DLD1 (cell line): Measurements from ENCODE around the gene FRMD8.
"Not testable (repeated sequence)": the region's sequence is repeated elsewhere in the genome, so short reads cannot be mapped to it uniquely, and the experiment has no call there.

ENCODE experiments used
- in situ Hi-C: cut with HindIII; loops from 2 replicates; pipeline ENCODE4 v1.10.0; 2017; ENCODE audit warnings: low sequenced_read_pairs

Gene FRMD8

GRCh38 chr11:65446446-65447277 is 60.2 kb downstream of the FRMD8 start:
- in situ Hi-C loops: no loop called here

- in situ Hi-C loops: no loop called here
Observed at GRCh38 chr11:65448074-65448417, 61.6 kb downstream of the FRMD8 start.

- in situ Hi-C loops: no loop called here
Observed at GRCh38 chr11:65448418-65449105, 62.1 kb downstream of the FRMD8 start.

GRCh38 chr11:65451301-65451700 is 64.9 kb downstream of the FRMD8 start:
- in situ Hi-C loops: not testable (repeated sequence)

GRCh38 chr11:65452259-65452658 is 65.8 kb downstream of the FRMD8 start:
- in situ Hi-C loops: not testable (repeated sequence)

- in situ Hi-C loops: no loop called here
Observed at GRCh38 chr11:65452806-65453490, 66.5 kb downstream of the FRMD8 start.

GRCh38 chr11:65454311-65454695 is 67.9 kb downstream of the FRMD8 start:
- in situ Hi-C loops: no loop called here

GRCh38 chr11:65454696-65455456 is 68.4 kb downstream of the FRMD8 start:
- in situ Hi-C loops: no loop called here

GRCh38 chr11:65456418-65456817 is 70.0 kb downstream of the FRMD8 start:
- in situ Hi-C loops: no loop called here

- in situ Hi-C loops: no loop called here
Observed at GRCh38 chr11:65459552-65459951, 73.1 kb downstream of the FRMD8 start.
